ENCODE measurements around the gene MRPL30.

DNA sequence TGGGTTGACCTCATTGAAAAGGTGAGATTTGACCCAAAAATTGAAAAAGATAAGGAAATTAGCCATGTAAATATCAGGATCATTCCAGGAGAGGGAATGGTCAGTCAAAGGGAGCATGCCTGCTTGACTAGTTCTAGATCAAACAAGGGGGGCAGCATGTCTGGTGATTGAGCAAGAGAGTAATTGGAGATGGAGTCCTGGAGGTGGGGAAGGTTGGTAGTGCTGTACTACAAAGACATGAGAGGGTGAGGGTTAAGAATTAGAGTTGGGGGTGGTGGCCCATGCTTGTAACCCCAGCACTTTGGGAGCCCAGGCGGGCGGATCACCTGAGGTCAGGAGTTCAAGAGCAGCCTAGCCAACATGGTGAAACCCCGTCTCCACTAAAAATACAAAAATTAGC, 2.0 kb downstream of the MRPL30 start:
- TF ChIP-seq POLR2A (IDR thresholded peaks at IDR 0.05; ENCODE audit: low read depth, low read length): no peak
- TF ChIP-seq POLR2AphosphoS5 (IDR thresholded peaks at IDR 0.05; ENCODE audit: low read depth, low read length): no peak
